ENCODE measurements around the gene SMAD2.
"Not testable (repeated sequence)": the region's sequence is repeated elsewhere in the genome, so short reads cannot be mapped to it uniquely, and the experiment has no call there.

The SMAD2 gene

DNA sequence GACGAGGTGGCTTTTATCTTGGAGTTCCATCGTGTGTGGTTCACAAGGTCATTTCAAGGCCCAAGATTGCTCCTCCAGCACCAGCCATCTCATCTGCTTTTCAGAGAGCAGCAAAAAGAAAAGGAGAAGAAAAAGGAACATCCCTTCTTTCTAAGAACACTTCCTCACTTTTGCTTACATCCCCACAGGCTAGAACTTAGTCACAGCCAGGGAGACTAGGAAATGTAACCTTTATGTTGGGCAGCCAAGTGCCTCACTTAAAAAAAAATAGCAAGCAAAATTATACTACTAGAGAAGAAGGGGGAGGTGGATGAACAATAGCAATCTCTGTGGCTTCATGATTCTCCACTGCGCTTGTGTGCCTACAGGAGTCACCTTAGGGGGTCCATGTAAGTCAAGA is 141.8 kb downstream of the SMAD2 start:
- no peak for DNase-seq

DNA sequence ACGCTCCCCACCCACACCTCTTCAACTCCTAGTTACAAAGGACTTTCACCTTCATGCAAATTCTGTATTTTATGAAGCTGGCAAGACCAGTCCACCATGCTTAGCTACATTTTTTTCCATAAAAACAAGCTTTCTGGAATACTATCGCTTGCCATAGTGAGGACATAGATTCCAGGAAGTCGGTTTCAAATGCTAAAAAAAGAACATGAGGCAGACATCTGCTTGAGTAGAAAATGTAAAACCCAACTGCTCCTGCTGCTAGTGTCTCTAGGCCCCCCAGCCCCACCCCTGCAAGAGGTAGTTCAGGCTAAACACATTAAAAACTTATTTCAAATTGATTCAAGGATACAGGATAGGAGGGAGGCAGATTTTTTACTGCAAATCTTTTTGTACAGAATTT is 148.9 kb downstream of the SMAD2 start:
- DNase-seq = no peak

DNA sequence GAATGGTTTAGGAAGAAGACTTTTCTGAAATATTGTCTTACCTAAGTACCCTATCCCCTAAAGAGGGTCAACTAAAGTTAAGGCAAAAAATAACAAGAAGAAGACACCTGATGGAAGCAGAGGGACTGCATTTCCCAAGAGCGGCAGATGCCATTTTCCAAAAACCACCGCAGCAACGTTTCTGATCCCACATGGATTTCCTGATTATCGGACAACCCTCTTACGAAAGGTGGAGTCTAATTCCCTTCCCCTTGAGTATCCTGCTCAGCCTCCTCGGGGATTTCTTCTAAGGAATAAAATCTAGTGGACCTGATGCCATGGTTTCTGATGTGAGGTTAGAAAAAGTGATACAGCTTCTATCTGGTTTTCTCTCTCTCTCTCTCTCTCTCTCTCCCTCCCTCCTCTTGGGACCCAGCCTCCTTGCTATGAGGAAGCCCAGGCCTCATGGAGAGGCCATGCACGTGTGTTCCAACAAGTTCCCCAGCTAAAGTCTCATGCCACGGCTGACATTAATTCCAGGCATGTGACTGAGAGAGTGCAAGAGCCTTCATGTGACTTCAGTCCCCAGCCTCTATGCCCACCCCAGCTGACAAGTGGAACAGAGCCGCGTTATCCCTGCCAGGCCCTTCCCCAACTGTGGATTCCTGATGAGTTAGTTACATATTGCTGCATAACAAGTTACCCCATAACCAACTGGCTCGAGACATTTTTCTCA is 150.3 kb downstream of the SMAD2 start:
- no peak for DNase-seq

DNA sequence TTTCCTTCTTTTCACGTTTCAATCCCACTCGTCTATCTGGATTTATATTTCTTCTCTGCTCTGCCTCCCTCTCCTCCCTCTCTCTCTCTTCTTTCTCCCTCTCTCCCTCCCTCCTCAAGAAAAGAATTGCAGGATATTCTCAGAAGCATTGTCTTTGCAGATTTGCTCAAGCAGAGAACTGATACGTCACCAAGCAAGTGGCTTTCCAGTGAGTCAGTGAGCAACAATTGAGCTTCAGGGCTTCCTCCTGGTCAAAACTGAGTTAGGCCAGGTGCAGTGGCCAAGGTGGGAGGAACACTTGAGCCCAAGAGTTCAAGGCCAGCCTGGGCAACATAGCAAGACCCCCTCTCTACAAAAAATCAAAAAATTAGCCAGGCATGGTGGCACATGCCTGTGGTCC is 151.1 kb downstream of the SMAD2 start:
- DNase-seq = no peak

DNA sequence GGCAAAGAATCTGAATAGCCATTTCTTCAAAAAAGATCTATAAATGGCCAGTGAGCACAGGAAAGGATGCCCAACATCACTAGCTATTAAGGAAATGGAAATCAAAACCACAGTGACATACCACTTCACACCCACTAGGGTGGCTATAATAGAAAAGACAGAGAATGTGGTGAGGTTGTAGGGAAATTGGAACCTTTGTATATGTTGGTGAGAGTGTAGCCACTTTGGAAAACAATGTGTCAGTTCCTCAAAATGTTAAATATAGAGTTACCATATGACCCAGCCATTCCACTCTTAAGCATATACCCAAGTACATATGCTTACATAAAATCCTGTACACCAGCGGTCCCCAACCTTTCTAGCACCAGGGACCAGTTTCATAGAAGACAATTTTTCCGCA is 152.8 kb downstream of the SMAD2 start:
- no peak for DNase-seq

DNA sequence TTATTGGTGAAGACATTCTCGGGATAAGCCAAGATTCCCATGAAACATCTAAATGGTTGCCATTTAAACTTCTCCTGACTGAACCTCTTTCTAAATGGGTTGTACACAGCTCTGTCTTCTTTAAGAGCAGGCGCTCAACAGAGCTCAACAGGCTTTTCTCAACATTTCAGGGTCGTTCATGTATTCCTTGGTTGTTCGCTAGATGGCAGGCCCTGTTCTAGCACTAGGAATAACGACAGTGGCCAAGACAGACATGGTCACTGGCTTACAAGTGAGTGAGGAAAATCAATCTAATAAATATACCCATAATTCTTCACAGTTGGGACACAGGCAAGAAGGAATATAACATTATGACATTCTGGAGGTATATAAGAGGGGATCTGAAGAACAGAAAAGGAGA is 154.5 kb downstream of the SMAD2 start:
- no peak for DNase-seq

DNA sequence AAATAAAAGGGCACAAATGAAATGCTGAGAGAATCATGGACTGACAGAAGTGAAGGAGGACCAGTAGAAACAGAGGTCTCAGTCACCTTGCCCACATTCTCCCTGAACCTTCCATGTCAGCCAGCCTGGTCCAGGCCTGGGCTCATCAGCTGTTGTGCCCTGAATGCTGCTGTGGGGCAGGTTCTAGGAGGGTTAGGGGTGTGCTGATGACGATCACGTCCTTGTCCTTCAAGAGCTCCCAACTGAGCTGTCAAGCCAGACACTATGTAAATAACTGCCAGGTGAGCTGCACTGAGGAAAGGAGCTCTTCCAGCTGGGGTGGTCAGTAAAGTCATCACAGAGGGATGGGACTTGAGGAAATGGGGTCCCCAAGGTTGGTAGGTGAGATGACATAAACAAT is 156.5 kb downstream of the SMAD2 start:
- no peak for DNase-seq

DNA sequence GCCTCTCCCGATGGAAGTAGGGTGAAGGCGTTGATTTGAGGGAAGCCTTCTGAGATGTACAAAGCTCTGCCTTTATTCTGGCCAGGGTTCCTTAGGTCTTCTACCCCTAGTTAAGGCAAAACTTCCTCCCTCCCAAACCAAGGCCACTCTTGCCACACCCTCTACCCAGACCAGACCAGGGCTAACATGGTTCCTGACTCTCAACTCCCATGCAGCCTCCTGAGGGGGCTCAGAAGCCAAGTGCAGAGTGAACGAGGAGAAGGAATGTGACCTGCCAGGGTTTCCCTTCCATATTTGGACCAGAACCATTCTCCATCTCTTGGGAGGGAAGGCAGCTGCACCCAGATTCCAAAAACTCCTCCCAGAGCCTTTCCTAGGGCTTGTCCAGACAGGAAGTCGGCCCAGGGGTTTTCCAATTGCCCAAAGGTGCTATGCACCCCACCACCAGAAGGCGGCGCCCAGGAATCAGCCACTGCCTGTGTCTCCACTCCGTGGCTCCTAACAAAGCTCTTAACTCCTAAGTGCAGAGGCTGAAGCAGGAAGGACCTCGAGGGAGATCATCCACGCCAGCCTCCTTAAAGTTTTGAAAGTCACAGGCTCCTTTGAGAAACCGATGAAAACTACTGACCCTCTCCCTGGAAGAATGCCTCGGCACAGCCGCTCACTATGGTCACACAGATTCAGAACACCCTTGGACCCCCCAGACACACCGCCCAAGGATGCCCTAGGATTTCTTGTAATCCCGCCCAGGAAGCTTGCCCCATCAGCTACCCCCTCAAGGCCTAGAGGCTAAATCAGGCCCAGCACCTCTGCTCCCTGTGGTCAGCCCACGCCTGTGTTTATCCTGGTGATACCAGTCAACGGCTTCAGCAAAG is 157.8 kb downstream of the SMAD2 start:
- DNase-seq = peak; percentile 63

DNA sequence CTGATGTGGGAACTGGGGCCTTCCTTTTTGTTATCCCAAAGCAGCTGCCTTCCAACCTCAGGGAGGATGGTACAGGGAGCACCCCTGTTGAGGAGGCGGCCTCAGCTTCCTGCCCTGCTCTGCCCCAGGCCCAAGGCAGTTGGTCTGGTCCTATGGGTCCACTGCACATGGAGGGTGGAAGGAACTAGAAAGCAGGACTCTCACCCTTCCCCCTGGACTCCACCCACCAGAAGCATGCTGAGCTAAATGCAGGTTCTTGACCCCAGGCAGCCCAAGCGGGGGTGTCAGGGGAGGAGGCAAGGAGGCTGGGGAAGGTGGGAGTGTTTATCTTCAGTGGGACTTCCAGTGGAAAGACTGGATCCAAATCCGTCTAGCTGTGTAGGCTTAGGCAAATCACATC is 158.5 kb downstream of the SMAD2 start:
- no peak for DNase-seq

DNA sequence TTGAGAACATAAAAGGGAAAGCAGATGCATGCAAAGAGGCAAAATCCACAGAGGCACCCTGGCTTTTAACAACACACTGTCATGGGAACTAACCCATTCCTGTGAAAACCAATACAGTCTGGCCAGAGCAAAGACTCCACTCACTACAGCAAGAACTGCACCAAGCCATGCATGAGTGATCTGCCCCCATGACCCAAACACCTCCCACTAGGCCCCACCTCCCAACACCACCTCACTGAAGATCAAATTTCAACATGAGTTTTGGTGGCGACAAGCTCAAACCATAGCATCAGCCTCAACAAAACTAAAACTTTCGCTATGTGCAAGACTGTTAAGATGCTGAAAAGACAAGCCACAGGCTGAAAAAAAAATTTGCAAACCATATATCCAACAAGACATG is 162.8 kb downstream of the SMAD2 start:
- DNase-seq = no peak

DNA sequence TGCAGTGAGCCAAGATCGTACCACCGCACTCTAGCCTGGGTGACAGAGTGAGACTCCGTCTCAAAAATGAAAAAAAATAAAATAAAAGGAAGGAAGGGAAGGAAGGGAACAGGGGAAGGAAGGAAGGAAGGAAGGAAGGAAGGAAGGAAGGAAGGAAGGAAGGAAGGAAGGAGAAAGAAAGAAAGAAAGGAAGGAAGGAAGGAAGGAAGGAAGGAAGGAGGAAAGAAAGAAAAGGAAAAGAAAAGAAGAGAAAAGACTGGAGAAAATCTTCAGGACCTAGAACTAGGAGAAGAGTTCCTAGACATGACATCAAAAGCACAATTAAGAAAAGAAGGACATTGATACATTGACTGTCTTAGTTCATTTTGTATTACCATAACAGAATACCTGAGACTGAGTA is 163.3 kb downstream of the SMAD2 start:
- DNase-seq = not testable (repeated sequence)

Data from NCI-H2029 (cell line).